ENCODE measurements around the gene MT1H.

- TF ChIP-seq CTCF (IDR thresholded peaks at IDR 0.05; ENCODE audit: low read length), result no peak
- no peak for TF ChIP-seq EZH2phosphoT487 (IDR thresholded peaks at IDR 0.05; ENCODE audit: low read length)
These were observed 12.5 kb downstream of the MT1H start, which contains the start of gene MT1X for GRCh38 chr16:56681939-56682702.
